IPS-15b (cell line): ENCODE results near the gene TPX2.

Source experiments
- H3K27me3 ChIP-seq: one replicate; pipeline ENCODE4 v1.6.1; 2013; ENCODE audit warnings: low read length; ENCODE audit not compliant: control insufficient read depth, insufficient read depth
- H3K36me3 ChIP-seq: one replicate; pipeline ENCODE4 v1.6.1; 2013; ENCODE audit warnings: low read length; ENCODE audit not compliant: control insufficient read depth, insufficient read depth
- H3K4me1 ChIP-seq: one replicate; pipeline ENCODE4 v1.6.1; 2013; ENCODE audit warnings: mild to moderate bottlenecking, low read length; ENCODE audit not compliant: control insufficient read depth, insufficient read depth
- H3K4me3 ChIP-seq: one replicate; pipeline ENCODE4 v1.5.1; 2013; ENCODE audit warnings: low read depth, low read length
- H3K9ac ChIP-seq: one replicate; pipeline ENCODE4 v1.6.1; 2013; ENCODE audit warnings: low read depth, mild to moderate bottlenecking, low read length
- H3K9me3 ChIP-seq: one replicate; pipeline ENCODE4 v1.6.1; 2013; ENCODE audit warnings: mild to moderate bottlenecking, low read length; ENCODE audit not compliant: control insufficient read depth, insufficient read depth

The TPX2 gene

GRCh38 chr20:31848088-31848999, 109.3 kb downstream of the TPX2 start:
- Histone ChIP-seq H3K9ac (no peak overlapping the region), H3K36me3 (no peaks in the 10 kb centered on the region), H3K4me3 (no peak overlapping the region), H3K27me3 (peaks cover 45% of the 10 kb centered on the region), H3K9me3 (no peaks in the 10 kb centered on the region), H3K4me1 (no peaks in the 10 kb centered on the region)

- H3K27me3 ChIP-seq, result peaks cover 45% of the 10 kb centered on the region
- H3K9me3 ChIP-seq, result no peaks in the 10 kb centered on the region
- H3K4me3 ChIP-seq, result peak overlapping the region; percentile 22
- no peak overlapping the region for H3K9ac ChIP-seq
- no peaks in the 10 kb centered on the region for H3K36me3 ChIP-seq
- H3K4me1 ChIP-seq, result no peaks in the 10 kb centered on the region
Measured at GRCh38 chr20:31849306-31849930, 110.3 kb downstream of the TPX2 start.
